Fibroblast of mammary gland (primary cell): ENCODE data around the gene CARNS1.

Experiments
- DNase-seq: peaks from one replicate; pipeline ENCODE4 v3.0.0-alpha.2; 2010; ENCODE audit warnings: low read depth
- H3K4me3 ChIP-seq: 2 replicates; pipeline ENCODE4 v1.5.1; 2011; ENCODE audit warnings: low read depth, mild to moderate bottlenecking, low read length, moderate library complexity; ENCODE audit not compliant: control insufficient read depth
- TF ChIP-seq, protein P1 (sequence below): conservative IDR thresholded peaks from 2 replicates; pipeline ENCODE4 v1.5.1; 2011; ENCODE audit warnings: low read depth, low read length, inconsistent platforms; ENCODE audit not compliant: control insufficient read depth, insufficient read depth

The CARNS1 gene

DNA sequence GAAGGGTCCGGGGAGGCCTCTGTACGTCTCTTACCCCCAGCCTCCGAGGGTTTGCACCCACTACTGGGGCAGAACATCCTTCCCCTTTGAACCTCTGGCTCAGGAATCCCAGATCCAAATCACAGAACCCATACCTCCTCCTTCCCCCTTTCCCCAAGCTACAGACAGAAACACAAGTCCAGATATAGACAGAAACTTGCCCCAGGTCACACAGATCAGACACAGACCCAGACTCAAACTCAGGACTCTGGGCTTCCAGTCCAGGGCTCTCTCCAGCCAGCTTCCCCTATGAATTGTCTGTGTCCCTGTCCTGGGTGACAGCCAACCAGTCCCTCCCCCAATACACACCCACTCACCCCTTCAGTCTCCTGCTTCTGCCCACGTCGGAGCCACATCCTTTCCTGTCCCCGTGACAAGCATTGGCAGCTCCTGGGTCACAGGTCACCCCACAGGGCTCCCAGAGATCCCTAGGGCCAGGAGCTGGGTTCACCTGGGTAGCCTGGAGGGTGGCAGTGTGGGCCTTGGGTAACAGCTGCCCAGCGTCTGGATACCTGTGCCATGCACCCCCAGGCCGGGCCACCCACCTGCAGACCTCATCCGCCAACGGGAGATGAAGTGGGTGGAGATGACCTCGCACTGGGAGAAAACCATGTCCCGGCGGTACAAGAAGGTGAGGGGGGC, 10.8 kb upstream of the CARNS1 start:
- no peak overlapping the region for H3K4me3 ChIP-seq
- no peak for DNase-seq
- TF ChIP-seq, protein P1, sequence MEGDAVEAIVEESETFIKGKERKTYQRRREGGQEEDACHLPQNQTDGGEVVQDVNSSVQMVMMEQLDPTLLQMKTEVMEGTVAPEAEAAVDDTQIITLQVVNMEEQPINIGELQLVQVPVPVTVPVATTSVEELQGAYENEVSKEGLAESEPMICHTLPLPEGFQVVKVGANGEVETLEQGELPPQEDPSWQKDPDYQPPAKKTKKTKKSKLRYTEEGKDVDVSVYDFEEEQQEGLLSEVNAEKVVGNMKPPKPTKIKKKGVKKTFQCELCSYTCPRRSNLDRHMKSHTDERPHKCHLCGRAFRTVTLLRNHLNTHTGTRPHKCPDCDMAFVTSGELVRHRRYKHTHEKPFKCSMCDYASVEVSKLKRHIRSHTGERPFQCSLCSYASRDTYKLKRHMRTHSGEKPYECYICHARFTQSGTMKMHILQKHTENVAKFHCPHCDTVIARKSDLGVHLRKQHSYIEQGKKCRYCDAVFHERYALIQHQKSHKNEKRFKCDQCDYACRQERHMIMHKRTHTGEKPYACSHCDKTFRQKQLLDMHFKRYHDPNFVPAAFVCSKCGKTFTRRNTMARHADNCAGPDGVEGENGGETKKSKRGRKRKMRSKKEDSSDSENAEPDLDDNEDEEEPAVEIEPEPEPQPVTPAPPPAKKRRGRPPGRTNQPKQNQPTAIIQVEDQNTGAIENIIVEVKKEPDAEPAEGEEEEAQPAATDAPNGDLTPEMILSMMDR, result no peak

DNA sequence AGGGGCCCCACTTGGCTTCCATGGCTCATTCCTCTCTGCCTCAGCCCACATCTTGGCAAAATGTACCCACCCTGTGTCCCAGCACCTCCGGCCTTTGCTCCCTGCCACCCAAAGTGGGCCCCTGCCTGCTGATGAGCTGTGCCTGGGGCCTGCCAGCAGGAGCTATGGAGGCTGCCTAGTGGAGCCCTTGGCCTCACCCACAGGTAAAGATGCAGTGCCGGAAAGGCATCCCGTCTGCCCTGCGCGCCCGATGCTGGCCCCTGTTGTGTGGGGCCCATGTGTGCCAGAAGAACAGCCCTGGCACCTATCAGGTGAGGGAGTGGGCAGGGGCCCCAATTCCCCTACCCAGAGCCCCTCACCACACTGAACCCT, 10.3 kb upstream of the CARNS1 start:
- no peak for DNase-seq
- TF ChIP-seq, protein P1, result no peak
- no peak overlapping the region for H3K4me3 ChIP-seq

DNA sequence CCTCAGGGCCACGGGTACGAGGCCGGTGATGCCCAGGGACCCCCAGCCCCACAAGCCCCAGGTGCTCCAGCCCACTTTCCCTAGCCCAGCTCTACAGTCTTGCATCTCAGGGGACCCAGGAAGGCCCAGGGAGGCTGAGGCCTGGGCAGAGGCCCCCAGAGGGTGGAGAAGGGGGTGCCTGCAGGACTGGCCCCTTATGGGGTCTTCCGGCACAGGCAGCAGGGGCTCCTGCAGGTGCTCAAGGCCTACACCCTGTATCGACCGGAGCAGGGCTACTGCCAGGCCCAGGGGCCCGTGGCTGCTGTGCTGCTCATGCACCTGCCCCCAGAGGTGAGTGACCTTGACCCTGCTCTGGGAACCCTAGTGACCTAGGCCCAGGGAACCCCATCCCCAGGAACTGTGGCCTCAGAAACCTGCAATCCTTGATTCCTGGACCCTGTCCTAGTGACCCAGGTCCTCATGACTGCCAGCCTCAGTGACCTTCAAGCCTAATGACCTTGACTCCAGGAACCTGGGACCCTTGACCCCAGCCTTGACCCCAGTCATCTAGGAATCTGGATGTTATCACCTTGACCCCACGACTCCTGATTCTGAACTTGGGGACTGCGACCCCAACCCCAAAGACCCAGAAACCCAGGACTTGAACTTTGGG, 9.7 kb upstream of the CARNS1 start:
- DNase-seq, result no peak
- TF ChIP-seq, protein P1, result no peak
- H3K4me3 ChIP-seq, result no peak overlapping the region

DNA sequence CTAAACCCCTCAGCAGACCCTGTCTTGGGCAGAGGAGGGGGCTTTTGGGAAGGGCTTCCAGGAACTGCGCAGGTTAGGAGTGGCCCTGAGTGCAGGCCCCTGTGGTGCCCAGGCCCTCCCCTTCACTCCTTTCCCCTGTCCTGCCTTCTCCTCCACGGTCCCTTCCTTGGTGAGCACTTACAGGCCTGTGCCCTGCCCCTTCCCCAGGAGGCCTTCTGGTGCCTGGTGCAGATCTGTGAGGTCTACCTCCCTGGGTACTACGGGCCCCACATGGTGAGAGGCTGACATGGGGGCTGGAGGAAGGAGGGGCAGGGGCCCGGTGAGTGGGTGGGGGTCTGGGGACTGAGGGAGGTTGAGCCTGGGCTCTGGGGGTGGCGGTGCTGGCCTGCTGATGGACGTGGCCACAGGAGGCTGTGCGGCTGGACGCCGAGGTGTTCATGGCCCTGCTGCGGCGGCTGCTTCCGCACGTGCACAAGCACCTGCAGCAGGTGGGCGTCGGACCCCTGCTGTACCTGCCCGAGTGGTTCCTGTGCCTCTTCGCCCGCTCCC, 9.0 kb upstream of the CARNS1 start:
- no peak for DNase-seq

DNA sequence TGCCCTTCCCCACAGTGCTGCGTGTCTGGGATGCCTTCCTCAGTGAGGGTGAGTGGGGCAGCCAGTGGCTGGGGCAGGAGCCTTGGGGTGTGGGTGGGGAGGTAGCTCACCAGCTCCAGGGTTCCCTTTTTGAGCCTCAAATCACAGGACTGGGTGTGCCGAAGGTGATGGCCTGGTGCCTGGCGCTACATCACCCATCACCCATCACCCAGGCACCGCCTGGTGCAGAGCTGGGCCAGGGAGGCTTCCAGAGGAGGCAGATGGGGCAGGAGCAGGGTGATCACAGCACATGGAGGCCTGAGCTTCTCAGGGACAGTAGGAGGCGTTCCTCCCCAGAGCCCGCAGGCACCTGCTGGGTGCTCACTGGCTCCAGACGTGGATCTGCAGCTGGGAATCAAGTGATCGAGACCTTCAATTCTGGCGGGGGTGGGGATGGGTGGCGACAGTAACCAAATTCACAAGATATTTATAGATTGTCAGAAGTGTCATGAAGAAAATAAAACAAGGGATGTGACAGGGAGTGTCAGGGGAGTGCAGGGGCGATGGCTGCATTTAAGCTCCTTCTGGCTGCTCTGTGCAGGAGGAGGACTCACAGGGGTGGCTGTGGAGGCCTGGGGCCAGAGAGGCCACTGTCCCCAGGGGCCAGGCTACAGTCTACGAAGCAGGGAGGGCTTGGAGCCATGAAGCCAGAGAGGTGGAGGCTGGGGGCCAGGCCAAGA, 8.3 kb upstream of the CARNS1 start:
- no peak for DNase-seq
- TF ChIP-seq, protein P1, result no peak
- H3K4me3 ChIP-seq, result no peak overlapping the region

More for the DNA sequence above, 9.0 kb upstream of the CARNS1 start:
- H3K4me3 ChIP-seq, result no peak overlapping the region
- TF ChIP-seq, protein P1, result no peak

DNA sequence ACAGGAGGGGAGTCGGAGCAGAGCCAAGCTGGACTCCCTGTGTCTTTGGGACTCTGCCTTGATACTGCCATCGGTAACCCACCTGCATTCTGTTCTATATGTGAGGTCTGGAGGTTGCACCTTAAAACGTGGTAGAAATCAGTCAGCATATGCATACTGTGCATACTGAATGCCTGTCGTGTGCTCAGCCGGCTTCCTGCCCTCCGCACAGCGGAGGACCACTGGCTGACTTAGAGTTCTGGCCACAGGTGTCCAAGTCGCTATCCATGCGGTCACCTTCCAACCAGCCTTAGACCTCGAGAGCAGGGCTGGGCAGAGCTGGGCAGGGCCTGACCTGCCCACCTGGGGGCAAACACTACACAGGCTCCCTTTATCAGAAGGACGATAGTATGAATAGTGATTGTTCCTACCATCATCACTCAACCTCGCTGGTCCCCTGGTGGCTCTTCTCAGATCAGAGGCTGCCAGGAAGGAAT, 7.8 kb upstream of the CARNS1 start:
- TF ChIP-seq, protein P1, result no peak
- DNase-seq, result no peak
- H3K4me3 ChIP-seq, result no peak overlapping the region
